ENCODE data around the gene CHURC1. TPM values are rescaled to one million over a fixed set of nuclear protein-coding genes. Genes with fewer than 3 reads are reported as not detected.

CHURC1 gene
- total RNA-seq, 2 experiments from 2014 or later = 33.0 to 72.5 TPM

DNA sequence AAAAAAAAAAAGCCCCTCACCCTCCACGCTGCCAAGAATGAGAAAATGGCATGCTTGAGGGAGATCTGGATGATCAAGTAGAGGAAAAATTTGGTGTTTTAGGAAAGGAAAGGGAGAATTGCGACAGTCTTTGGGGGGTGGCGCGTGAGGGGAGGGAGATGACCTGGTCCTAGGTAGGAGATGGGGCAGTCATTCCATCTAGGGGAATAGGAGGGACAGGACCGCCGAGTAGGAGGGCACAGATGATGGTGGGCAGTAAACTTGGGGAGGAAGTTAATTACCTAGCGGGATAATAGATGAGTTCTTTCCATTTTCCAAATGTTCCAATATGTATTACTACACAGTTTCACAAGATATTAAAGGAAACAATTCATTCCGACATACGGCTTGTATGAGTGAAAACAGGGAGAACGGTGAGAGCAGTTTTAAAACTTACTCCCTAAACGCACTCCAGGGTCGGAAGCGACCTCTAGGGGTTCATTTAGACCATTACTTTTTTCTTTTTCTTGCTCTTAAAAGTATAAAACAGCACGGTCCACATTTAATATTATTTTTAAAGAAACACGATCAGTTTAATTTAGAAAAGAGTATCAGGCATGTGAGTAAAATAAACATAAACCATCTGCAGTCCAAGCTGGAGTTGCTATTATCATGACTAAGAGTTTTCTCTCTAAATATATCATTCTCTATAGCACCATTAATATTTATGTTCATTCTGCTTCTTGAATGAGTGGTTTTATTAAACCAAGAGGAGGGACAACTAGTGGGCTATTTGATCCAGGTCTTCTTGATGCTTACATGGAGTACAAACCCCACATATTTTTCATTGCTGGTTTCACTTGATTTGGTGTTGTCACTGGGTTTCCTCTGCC is 69.4 kb downstream of the CHURC1 start:
- no TSS peak for BruUV-seq (replicated peaks)
- intact Hi-C loops (cut with micrococcal nuclease; ENCODE audit: unreplicated experiment) = loop anchor here (1.0 to 10.0 kb wide), 3 partner anchors 160 to 841 kb away; no protein-coding TSS in a partner anchor
- peak; percentile 70 for DNase-seq (ENCODE audit: low spot score)

More for the DNA sequence above, 69.4 kb downstream of the CHURC1 start:
- Histone ChIP-seq H3K9me3 (ENCODE audit: low read length) (no peaks in the 10 kb centered on the region), H3K27ac (ENCODE audit: low read depth, low read length, poor library complexity, severe bottlenecking) (no peak overlapping the region), H3K4me1 (ENCODE audit: insufficient read depth, low read length, poor library complexity, severe bottlenecking) (peaks cover 18% of the 10 kb centered on the region), H3K4me2 (ENCODE audit: low read length) (peak overlapping the region; percentile 30; the same call in 1 of the 2 replicates), H3K4me3 (ENCODE audit: low read depth, low read length, poor library complexity, severe bottlenecking) (no peak overlapping the region), H2AFZ (ENCODE audit: low read length) (no peak overlapping the region), H3K9me2 (ENCODE audit: insufficient read depth, low read length) (no peaks in the 10 kb centered on the region), H4K20me1 (ENCODE audit: insufficient read depth, low read length) (no peaks in the 10 kb centered on the region), H3K36me3 (ENCODE audit: insufficient read depth, low read length) (peaks cover 2% of the 10 kb centered on the region; the same call in 1 of the 2 replicates), H3K79me2 (ENCODE audit: insufficient read depth, low read depth, low read length) (peaks cover 14% of the 10 kb centered on the region; the same call in 1 of the 2 replicates)
- ChIA-PET POLR2A (interaction anchor here (1.0 kb wide), 1 partner anchor 13 kb away, joined by 3 read pairs; no protein-coding TSS in a partner anchor), CTCF (ENCODE audit: unreplicated experiment) (no interaction called here)
- TF ChIP-seq CTCF (conservative IDR thresholded peaks at IDR 0.05; ENCODE audit: low read length) (peak; percentile 93), EZH2phosphoT487 (IDR thresholded peaks at IDR 0.05; ENCODE audit: borderline replicate concordance, low read depth, low read length) (no peak)

Small RNAs within 50 kb of the gene (small RNA-seq; reads per million reads assigned to genes)
- gene RPPH1-2P = not detected

Other genes with a start within 250 kb of the CHURC1 start
- not detected in 2 replicates for gene PLEKHG3, start 210.0 kb upstream of the CHURC1 start, total RNA-seq (2014; rRNA removed; shearing (Covaris generic))
- not detected in 2 replicates for gene PLEKHG3, start 210.0 kb upstream of the CHURC1 start, total RNA-seq (2022)
- not detected in 2 replicates for gene SPTB, start 34.5 kb upstream of the CHURC1 start, total RNA-seq (2014; rRNA removed; shearing (Covaris generic))
- gene SPTB, start 34.5 kb upstream of the CHURC1 start, total RNA-seq (2022) = not detected in 2 replicates
- gene GPX2, start 28.3 kb downstream of the CHURC1 start, total RNA-seq (2014; rRNA removed; shearing (Covaris generic)) = not detected in 2 replicates
- gene GPX2, start 28.3 kb downstream of the CHURC1 start, total RNA-seq (2022) = not detected in 2 replicates
- 0.38 and 1.2 TPM in 2 replicates for gene RAB15, start 57.9 kb downstream of the CHURC1 start, total RNA-seq (2014; rRNA removed; shearing (Covaris generic))
- not detected in 2 replicates for gene RAB15, start 57.9 kb downstream of the CHURC1 start, total RNA-seq (2022)
- gene FNTB, start 72.4 kb downstream of the CHURC1 start, total RNA-seq (2014; rRNA removed; shearing (Covaris generic)) = 6.3 and 9.2 TPM in 2 replicates
- gene FNTB, start 72.4 kb downstream of the CHURC1 start, total RNA-seq (2022) = 12.0 and 18.0 TPM in 2 replicates
- gene MAX, start 188.1 kb downstream of the CHURC1 start, total RNA-seq (2014; rRNA removed; shearing (Covaris generic)) = 49.1 and 58.3 TPM in 2 replicates
- gene MAX, start 188.1 kb downstream of the CHURC1 start, total RNA-seq (2022) = 91.2 and 94.1 TPM in 2 replicates

Data from OCI-LY7 (cell line).